ENCODE measurements around the gene SMOC2.
"Not testable (repeated sequence)": the region's sequence is repeated elsewhere in the genome, so short reads cannot be mapped to it uniquely, and the experiment has no call there.

SMOC2 gene

DNA sequence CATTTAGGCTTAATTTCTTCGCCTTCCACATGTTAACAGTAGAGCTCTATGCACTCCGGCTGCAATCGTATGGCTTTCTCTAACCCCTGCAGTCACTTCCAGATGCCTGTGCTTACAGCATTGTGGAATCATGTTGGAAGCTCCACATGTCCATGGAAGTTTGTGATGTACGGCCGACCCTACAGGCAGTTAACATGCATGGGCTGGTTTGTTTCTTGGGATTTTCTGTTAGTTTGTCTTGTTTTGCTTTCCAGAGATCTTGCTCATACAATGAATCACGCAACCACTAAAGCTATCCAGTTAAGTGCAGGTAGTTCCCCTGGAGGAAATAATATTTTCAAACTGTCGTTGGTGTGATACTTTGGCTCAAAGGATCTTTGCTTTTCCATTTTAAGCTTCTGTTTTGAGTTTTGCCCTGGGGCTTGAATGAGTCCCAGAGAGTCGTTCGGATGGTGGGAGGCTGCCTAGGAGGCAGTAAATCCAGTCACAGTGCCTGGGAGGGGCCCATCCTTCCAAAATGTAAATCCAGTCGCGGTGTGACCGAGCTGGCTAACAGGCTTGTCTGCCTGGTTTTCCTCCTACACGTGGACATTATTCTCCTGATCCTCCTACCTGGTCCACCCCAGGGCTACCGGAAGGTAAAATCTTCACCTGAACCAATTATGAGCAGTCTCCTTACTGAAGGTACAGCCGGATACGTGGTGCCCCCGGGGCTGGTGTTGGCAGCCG, 225.9 kb downstream of the SMOC2 start:
- no peak for DNase-seq

DNA sequence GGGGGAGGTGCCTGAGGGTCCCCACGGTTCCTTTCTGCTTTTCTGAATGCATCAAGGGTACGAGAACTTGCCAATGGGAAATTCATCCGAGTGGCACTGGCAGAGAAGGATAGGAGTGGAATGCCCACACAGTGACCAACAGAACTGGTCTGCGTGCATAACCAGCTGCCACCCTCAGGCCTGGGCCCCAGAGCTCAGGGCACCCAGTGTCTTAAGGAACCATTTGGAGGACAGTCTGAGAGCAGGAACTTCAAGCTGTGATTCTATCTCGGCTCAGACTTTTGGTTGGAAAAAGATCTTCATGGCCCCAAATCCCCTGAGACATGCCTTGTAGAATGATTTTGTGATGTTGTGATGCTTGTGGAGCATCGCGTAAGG, 226.4 kb downstream of the SMOC2 start:
- DNase-seq = no peak

DNA sequence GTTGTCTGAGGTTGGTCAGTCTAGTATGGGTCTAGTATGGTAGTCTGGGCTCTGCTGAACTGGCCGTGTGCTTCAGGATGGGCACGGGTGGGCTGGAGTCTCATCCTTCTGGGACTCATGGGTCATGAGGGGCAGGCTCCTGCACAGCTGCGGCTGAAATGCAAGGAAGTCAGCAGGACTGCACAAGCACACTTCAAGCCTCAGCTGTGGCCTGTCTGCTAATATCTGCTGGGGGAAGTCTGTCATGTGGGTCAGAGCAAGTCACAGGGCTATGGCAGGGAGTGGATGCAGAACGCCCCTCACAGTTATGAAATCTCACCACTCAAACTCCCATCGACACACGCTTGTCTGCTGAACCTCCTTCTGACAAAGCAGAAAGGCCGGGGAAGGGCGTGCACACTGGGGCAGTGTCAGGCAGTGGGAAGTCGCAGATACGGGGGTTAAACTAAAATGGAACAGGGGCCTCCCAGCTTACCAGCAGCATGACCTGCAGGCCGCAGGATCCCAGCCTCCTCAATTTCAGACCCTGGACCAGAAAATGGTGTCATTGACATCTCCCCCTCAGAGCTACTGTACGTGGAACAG, 229.5 kb downstream of the SMOC2 start:
- no peak for DNase-seq

DNA sequence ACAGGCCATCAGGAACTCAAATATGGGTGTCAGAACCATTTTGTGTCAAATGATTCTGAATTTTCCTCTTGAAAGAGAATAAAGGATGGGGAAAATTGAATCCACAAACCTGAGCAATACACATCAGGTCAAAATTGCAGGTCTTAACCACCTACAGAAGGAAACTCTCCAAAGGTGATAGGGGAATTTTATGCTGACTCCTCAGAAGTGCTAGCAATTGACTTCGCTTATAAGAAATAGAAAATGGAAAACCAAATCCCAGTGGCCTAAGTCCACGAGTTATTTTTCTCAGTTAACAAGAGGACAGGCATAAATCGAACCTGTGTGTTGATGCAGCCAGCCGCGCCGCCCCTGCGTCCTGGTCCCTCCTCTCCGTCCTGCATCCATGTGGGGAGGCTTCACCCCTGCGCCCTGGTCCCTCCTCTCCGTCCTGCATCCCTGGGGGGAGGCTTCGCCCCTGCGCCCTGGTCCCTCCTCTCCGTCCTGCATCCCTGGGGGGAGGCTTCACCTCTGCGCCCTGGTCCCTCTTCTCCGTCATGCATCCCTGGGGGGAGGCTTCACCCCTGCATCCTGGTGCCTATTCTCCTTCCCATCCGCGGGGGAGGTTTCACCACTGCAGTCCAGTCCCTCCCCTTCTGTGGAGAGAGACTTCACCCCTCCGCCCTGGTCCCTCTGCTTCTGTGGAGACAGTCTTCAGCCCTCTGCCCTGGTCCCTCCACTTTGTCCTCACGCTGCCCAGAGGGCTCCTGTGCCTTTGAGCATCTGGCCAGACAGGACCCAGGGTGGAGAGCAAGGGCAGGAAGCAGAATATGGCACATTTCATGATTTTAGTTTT, 230.3 kb downstream of the SMOC2 start:
- DNase-seq = no peak

DNA sequence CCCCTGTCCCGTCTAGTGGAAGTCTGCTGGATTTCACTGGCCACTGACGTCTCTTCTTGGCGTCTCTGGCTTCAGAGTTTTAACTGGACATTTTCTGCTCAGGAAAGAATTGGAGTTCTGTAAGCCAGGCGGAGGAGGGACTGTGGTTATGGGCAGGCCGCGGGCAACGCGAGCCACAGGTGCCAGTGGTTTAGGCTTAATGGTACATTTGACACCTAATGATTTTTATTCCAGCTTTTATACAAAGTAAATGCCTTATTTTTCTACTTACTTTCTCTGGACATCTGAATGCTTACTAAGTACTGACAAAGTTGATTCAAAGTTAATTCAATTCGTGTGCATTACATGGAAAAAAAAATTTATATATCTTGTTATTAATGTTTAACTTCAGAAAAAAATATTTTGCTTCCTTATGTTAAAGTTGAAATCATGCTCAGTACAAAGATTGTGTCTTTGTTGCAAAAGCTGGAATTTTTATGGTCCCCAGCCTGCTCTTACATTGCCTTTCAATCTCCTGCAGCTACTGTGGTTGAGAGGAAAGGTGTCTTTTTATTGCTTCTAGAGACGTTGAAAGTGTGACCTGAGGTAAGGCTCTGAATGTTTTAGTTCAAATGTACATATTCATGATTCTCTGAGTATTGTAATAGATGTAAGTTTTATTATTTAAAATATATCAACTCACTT, 231.0 kb downstream of the SMOC2 start:
- DNase-seq = no peak

DNA sequence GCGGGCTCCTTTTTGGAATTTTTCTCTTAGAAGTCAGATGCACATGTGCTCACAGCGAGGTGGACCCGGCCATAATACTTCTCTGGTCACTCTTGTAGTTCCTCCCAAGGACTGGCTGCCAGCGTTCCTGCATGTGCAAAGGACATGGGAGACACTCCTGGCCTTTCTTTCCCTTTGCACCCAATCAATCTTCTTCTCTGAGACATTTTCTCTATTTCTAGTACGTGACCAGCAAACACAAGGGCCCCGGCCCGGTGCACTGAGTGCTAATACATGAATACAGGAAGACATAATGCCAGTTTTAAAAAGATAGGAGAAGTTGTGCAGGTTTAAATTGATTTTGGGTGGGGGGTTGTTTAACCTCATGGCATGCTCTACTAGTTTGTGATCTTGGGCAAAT, 233.6 kb downstream of the SMOC2 start:
- no peak for DNase-seq

DNA sequence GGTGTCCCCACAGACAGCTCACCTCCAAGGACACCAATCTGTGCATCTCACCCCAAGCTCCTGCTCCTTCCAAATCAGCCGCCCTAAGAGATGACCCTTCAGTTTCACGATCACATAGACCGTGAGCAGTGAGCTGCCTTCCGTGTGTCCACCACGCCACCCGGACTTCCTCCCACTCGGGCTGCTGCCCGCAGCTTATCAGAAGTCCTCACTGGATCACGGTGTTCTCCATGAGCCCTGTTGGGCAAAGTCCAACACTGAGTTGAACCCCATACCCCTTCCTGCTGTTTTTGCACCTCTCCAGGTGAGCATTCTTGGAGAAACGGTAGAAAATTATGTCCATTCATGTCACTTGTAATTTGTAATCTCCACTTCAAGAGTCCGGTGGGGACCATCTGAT, 234.4 kb downstream of the SMOC2 start:
- no peak for DNase-seq

DNA sequence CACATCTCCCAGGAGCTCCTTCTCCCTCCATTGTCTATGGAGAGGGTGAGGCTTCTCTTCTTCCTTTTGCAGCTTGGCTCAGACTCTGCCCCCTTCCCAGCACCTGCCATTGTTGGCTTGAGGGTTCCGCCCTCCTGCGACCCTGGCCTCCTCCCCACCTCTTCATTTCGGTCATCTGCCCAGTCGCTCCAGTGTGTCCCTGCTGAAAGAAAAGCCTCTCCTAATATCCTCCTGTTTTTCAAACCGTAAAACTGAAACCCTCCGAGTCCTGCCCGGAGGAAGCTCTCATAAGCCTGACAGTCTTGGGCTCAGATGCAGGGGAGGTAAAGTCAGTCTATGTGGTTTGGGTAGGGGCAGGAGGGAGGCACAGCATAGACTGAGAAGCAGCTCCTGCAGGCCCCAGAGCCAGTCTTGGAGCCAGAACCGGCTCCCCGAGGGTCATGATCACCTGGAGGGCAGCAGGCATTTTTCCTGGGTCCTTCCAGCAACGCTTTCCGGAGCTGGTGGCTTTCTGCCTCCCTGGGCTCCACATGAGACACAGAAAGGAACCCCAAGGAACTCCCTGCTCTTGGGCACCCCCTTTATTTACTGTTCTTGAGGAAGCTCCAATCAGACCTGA, 235.1 kb downstream of the SMOC2 start:
- no peak for DNase-seq

DNA sequence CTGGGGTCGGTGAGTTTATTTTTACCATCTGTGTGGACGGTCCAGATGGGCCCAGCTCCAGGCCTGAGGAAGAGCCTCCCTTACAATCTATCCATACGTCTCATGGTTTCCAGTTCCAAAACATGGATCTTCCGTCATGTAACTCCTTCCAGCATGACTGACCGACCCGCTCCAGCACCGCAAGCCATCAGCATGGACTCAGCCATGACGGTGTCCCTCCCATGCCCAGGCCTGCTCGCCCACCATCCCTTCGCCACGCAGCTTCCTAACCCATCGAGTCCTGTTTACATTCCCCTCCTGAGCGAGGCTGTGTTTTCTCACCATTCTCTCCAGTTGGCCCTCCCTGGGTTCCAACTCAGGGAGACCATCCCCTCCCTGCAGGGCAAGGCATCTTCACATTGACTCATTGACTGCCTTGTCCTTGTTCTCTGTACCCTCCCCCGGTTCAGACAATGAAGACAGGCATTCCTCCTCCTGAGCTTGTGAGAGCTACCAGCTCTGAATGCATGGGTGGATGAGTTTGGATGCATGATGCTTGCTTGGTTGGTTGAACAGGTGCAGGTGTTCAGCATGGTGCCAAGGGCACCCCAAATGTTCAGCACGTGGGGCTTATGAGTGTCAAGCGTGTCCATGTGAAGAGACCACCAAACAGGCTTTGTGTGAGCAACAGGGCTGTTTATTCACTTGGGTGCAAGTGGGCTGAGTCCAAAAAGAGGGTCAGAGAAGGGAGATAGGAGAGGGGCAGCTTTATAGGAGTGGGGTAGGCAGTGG, 235.8 kb downstream of the SMOC2 start:
- DNase-seq = no peak

DNA sequence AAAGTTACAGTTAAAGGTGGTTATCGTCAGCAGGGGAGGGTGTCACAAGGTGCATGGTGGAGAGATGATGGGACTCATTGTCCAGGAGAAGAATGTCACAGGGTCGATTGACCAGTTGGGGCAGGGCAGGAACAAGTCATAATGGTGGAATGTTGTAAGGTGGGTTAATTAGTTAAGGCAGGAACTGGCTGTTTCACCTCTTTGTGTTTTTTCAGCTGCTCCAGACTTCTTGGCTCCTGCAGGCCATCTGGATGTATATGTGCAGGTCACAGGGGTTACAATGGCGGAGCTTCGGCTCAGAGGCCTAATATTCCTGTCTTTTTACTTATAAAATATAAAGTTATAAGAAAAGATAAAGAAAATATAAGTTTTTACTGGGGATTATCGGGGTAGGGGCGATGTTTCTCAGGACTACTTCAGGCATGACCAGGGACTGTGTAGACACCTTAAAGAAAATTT, 236.4 kb downstream of the SMOC2 start:
- DNase-seq = not testable (repeated sequence)

DNA sequence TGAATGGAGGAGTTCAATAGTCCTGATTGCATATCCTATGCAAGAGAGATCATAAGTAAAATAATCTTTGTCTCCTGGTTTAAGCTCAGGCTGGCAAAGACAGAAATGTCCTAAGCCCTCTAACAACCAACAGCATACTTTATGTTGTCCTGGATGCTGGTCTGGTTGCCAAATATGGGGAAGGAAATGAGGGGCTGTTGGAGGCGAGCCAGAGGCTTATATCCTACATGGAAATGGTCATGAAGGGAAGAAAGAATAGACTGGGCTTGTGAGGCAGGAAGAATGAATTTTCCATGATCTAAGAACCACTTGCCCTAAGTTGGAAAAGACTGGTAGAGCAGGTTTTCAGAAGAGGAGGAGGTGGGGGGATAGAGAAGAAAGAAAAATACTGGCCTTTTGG, 237.1 kb downstream of the SMOC2 start:
- DNase-seq = no peak

DNA sequence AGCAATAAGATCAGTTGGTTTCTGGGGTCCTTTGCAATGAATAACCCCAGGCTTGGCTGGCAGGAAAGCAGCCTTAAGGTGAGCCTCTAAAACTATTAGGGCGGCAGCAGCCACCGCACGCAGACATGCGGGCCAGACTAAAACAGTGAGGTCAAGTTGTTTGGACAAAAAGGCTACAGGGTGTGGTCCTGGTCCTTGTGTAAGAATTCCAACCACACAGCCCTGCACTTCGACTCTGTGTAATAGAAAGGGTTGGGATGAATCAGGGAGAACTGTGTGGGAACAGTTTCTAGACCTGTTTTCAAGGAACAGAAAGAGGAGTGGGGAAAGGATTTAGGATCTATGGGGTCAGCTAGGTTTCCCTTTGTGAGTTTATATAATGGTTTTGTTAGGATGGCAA, 237.6 kb downstream of the SMOC2 start:
- DNase-seq = no peak

DNA sequence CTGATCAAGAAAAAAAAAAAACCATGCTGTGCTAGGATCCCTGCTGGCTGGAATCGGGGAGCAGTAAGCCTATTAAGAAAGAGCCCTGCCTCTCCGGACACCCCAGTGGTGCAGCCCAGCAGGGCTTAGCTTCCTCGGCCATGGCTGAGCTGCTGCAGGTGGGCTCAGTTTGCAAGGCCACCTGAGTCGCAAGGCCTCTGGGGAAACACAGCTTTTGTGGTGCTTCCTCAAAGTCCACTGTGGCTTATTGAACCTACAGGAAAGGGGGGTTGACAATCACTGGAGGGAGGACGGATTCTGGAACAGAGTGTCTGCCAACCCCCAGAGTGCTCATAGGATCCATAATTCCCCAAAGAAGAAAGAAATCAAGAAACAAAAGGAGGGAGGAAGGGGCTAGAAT, 240.8 kb downstream of the SMOC2 start:
- DNase-seq = no peak

DNA sequence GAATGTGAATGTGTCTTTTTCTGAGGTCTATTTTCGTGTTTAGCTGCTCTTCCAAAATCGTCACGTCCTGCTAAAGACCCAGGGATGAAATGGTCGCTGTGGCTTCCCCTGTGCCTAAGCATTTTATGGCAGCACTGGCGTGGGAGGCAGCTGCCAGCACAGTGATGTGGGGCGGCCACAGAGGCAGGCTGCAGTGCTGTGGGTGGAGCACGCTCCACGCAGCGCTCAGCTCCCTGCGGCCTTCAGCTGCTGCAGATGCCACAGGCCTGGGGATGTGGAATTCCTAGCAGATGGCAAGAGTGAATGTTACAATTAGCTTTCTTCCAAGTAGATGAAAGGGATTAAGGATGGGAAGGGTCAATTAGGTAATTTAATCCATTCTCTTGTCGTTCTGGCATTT, 242.6 kb downstream of the SMOC2 start:
- DNase-seq = no peak

DNA sequence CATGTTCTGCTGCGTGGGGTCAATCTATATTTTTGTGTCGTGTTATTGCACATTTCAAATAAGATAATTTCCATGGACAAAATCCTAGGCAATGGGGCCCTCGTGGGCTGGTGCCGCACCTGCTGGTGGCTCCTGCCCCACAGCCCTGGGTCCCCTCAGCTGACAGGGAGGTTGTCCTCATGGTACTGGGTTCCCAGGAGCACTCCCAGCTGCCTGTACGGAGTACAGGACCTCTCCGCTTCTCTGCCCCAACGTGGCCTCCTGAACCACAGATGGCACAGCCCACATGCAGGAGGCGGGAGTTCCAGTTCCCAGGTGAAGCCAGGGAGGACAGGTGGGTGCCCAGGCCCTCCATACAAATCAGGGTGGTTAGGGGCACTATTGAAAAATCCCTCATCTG, 243.5 kb downstream of the SMOC2 start:
- no peak for DNase-seq

DNA sequence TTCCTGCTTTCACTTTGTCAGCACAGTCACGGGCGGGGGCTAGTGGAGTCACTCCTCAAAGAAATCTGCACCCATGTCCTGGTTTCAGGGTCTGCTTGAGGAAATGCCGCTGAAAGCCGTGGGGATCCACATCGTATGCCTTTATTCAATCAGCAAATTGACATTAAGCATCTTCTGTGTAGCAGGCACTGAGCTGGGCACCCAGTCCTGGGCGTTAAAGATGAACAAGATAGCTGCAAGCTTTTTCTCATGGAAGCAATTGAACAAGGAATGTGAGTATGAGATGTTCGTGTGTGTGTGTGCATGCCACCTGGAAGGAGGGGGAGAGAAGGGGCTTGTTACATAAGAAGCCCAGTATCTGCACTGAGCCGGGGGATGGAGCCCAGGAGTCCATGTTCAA, 243.9 kb downstream of the SMOC2 start:
- DNase-seq = no peak

DNA sequence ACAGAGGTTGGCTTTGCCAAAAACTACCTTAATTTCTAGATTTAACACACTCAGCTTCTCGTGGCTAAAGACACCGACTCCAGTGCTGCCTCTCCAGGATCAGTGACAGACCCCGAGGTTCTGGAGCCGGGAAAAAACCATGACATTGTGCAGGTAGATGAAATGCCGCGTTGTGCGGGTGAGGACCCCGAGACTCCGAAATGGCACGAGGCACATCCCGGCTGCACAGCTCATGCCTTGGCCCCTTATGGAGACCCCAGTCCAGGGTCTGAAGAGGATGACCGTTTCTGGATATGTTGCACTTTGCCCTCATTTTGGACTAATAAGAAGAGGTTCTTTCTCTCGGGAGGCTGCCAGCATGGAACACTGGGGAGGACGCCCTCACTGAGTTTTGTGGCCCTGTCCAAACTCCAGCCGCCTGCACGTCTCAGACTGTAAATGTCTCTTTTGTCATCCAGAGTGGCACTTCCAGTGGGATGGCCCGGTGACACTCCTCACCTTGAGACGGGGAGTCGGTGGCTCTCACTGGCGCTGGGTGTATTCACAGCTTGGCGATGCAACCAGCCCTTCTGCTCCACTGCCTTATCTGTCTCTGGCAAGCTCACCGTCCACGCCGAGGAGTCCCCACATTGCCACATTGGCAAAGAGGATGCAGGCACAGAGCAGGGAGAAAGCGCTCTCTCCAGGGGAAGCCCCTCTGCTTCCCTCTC, 245.2 kb downstream of the SMOC2 start:
- DNase-seq = no peak

DNA sequence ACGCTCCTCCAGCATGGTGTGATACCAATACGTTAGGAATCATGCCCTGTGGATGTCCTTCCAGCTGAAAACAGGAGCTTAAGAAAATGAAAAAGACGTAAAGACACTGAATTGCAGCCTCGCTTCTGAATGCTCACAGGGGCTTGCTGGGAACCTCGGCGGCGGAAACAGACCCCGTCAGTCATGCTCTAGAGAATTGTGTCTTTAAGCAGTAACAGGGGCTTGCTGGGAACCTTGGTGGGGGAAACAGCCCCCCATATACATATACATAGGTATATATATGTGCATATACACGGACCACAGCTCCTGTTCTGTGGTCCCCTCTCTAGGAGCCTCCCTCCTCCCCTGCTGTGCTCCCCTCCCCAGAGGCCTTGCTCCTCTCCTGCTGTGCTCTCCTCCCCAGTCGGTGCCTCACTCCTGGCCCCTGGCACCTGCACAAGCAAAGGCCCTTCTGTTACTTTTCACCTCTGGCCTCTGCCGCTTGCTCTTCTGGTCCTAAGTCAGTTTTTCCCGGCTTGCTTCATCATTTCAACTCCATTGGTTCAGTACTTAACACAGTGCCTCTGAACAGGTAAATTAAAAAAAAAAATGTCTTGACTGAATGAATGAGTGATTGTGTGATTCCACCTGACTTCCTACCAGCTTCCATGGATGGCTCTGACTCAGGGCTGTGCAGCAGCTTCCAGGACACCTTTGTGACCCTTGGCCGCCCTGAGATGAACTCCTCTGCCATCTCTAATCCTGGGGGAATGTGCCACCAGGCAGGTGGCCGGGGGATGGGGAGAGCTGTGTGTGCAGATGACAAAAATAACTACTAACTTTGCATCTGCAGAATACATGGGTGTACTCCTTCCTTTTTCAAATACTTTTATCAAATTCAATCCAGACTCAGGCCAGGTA, 246.1 kb downstream of the SMOC2 start:
- DNase-seq = no peak

DNA sequence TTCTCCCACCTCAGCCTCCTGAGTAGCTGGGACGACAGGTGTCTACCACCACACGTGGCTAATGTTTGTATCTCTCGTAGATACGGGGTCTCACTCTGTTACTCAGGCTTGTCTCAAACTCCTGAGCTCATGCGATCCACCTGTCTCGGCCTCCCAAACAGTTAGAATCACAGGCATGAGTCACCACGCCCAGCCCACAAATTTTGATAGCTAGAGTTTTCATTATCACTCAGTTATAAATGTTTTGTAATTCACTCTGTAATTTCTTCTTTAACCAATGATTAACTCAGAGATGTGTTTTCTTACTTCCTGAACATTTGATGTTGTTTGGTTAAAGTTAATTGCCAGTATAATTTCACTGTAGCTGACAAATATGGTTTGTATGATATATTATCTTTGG, 249.3 kb downstream of the SMOC2 start:
- no peak for DNase-seq

DNA sequence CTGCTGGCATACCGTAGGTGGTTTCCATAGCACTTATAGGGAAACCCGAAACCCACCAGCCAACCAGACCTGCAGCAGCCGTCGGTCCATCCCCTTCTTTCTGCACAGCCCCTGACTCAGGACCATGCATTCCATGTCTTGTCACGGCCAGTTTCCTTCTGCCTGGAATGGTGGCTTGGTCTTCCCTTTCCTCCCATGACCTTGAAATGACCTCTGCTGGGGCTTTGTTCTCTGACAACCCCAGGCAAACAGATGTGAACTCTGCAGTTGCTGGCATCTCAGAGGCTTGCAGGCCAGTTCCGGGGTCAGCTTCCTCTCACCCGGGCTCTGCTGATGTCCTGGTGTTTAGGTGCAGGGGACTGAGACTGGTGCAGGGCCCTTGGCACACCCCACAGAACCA, 250.8 kb downstream of the SMOC2 start:
- DNase-seq = no peak

Measured in activated CD8-positive, alpha-beta memory T cell treated with anti-CD3 and anti-CD28 coated beads, Interleukin-2, amount 50 U/mL, for 48 hours (primary cell).